Panc1 (cell line): Measurements from ENCODE around the gene GJA3.

Experiments
- POLR2AphosphoS5 ChIP-seq: IDR thresholded peaks from 2 replicates; pipeline ENCODE4 v1.6.1; 2012; ENCODE audit warnings: mild to moderate bottlenecking, low read depth, low read length, moderate library complexity
- SIN3A ChIP-seq: IDR thresholded peaks from 2 replicates; pipeline ENCODE4 v1.6.1; 2012; ENCODE audit warnings: low read depth, mild to moderate bottlenecking, low read length, moderate library complexity, borderline replicate concordance; ENCODE audit not compliant: insufficient read depth
- TF ChIP-seq, protein P1 (sequence below): fragments of 450-650 bp; IDR thresholded peaks from 2 replicates; pipeline ENCODE4 v1.5.1; 2017; ENCODE audit warnings: mild to moderate bottlenecking

GRCh38 chr13:20137875-20138274, 23.0 kb downstream of the GJA3 start:
- TF ChIP-seq, protein P1, sequence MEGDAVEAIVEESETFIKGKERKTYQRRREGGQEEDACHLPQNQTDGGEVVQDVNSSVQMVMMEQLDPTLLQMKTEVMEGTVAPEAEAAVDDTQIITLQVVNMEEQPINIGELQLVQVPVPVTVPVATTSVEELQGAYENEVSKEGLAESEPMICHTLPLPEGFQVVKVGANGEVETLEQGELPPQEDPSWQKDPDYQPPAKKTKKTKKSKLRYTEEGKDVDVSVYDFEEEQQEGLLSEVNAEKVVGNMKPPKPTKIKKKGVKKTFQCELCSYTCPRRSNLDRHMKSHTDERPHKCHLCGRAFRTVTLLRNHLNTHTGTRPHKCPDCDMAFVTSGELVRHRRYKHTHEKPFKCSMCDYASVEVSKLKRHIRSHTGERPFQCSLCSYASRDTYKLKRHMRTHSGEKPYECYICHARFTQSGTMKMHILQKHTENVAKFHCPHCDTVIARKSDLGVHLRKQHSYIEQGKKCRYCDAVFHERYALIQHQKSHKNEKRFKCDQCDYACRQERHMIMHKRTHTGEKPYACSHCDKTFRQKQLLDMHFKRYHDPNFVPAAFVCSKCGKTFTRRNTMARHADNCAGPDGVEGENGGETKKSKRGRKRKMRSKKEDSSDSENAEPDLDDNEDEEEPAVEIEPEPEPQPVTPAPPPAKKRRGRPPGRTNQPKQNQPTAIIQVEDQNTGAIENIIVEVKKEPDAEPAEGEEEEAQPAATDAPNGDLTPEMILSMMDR: no peak
- no peak for TF ChIP-seq POLR2AphosphoS5
- no peak for TF ChIP-seq SIN3A
